NK-92 (cell line): ENCODE measurements around the gene SLX4IP.
"Not testable (repeated sequence)": the region's sequence is repeated elsewhere in the genome, so short reads cannot be mapped to it uniquely, and the experiment has no call there.

Experiments used
- DNase-seq: peaks from one replicate; lab custom pipeline; 2025; ENCODE audit not compliant: unreplicated experiment; lab: John Stamatoyannopoulos, UW

SLX4IP gene

GRCh38 chr20:10565922-10566897, 131.1 kb downstream of the SLX4IP start:
- DNase-seq = no peak

GRCh38 chr20:10568032-10568431, 132.9 kb downstream of the SLX4IP start:
- no peak for DNase-seq

- no peak for DNase-seq
Observed at GRCh38 chr20:10571313-10571815, 136.3 kb downstream of the SLX4IP start.

GRCh38 chr20:10572853-10573252, 137.7 kb downstream of the SLX4IP start:
- no peak for DNase-seq

GRCh38 chr20:10573273-10573950, 138.3 kb downstream of the SLX4IP start:
- DNase-seq = no peak

- DNase-seq = no peak
Observed at GRCh38 chr20:10573951-10574339, 138.8 kb downstream of the SLX4IP start.

- DNase-seq = no peak
Observed at GRCh38 chr20:10576411-10577090, 141.4 kb downstream of the SLX4IP start.

GRCh38 chr20:10577648-10578047, 142.5 kb downstream of the SLX4IP start:
- no peak for DNase-seq

GRCh38 chr20:10578607-10579006, 143.5 kb downstream of the SLX4IP start:
- DNase-seq = no peak

- DNase-seq = no peak
Observed at GRCh38 chr20:10579942-10580341, 144.8 kb downstream of the SLX4IP start.

- no peak for DNase-seq
Observed at GRCh38 chr20:10580700-10581099, 145.6 kb downstream of the SLX4IP start.

- DNase-seq = no peak
Observed at GRCh38 chr20:10581823-10582222, 146.7 kb downstream of the SLX4IP start.

GRCh38 chr20:10584371-10584770, 149.3 kb downstream of the SLX4IP start:
- no peak for DNase-seq

GRCh38 chr20:10585308-10585707, 150.2 kb downstream of the SLX4IP start:
- DNase-seq = no peak

GRCh38 chr20:10586296-10586695, 151.2 kb downstream of the SLX4IP start:
- no peak for DNase-seq

- DNase-seq = not testable (repeated sequence)
Observed at GRCh38 chr20:10590446-10590845, 155.3 kb downstream of the SLX4IP start.

GRCh38 chr20:10590950-10591671, 156.0 kb downstream of the SLX4IP start:
- no peak for DNase-seq

GRCh38 chr20:10591946-10592521, 156.9 kb downstream of the SLX4IP start:
- DNase-seq = no peak

GRCh38 chr20:10594296-10594868, 159.3 kb downstream of the SLX4IP start:
- DNase-seq = no peak

GRCh38 chr20:10595266-10595665, 160.2 kb downstream of the SLX4IP start:
- no peak for DNase-seq
